KMS-11 (cell line): ENCODE measurements around the gene JAKMIP3.

Experiments used
- H2AFZ ChIP-seq: fragments of 200-600 bp; sonication (generic); 2 replicates; pipeline ENCODE4 v1.6.1; 2016; ENCODE audit warnings: antibody characterized with exemption, mixed run types, low read depth
- H3K27ac ChIP-seq: fragments of 200-600 bp; sonication (generic); 2 replicates; pipeline ENCODE4 v1.6.1; 2016; ENCODE audit warnings: mild to moderate bottlenecking, mixed run types
- H3K27me3 ChIP-seq: fragments of 200-600 bp; sonication (generic); 2 replicates; pipeline ENCODE4 v1.6.1; 2017; ENCODE audit warnings: mild to moderate bottlenecking, low read depth, mixed run types, moderate library complexity; ENCODE audit not compliant: insufficient read depth
- H3K36me3 ChIP-seq: fragments of 200-600 bp; sonication (generic); 2 replicates; pipeline ENCODE4 v1.6.1; 2017; ENCODE audit warnings: mild to moderate bottlenecking, mixed run types; ENCODE audit not compliant: insufficient read depth
- H3K4me1 ChIP-seq: fragments of 200-600 bp; sonication (generic); 2 replicates; pipeline ENCODE4 v1.6.1; 2016; ENCODE audit warnings: mild to moderate bottlenecking, low read depth, mixed run types; ENCODE audit not compliant: poor library complexity, severe bottlenecking
- H3K4me2 ChIP-seq: fragments of 200-600 bp; sonication (generic); 2 replicates; pipeline ENCODE4 v1.7.0; 2016; ENCODE audit warnings: mild to moderate bottlenecking, mixed run types
- H3K4me3 ChIP-seq: fragments of 200-600 bp; sonication (generic); IDR thresholded peaks from 2 replicates; pipeline ENCODE4 v1.6.1; 2017; ENCODE audit warnings: low read depth, low read length, mixed read lengths; ENCODE audit not compliant: insufficient read depth
- H3K79me2 ChIP-seq: fragments of 200-600 bp; sonication (generic); 2 replicates; pipeline ENCODE4 v1.6.1; 2016; ENCODE audit warnings: low read depth, mixed run types; ENCODE audit not compliant: insufficient read depth
- H3K9ac ChIP-seq: fragments of 200-600 bp; sonication (generic); 2 replicates; pipeline ENCODE4 v1.6.1; 2016; ENCODE audit warnings: mild to moderate bottlenecking, mixed run types
- H4K20me1 ChIP-seq: fragments of 200-600 bp; sonication (generic); 2 replicates; pipeline ENCODE4 v1.6.1; 2016; ENCODE audit warnings: mild to moderate bottlenecking, mixed run types; ENCODE audit not compliant: insufficient read depth
- CTCF ChIP-seq: fragments of 200-600 bp; sonication (generic); conservative IDR thresholded peaks from 2 replicates; pipeline ENCODE4 v1.6.1; 2017; ENCODE audit warnings: low read depth, mild to moderate bottlenecking, antibody characterized with exemption, low read length, moderate library complexity, mixed read lengths

The JAKMIP3 gene

GRCh38 chr10:132097609-132098377, 32.0 kb downstream of the JAKMIP3 start:
- Histone ChIP-seq H4K20me1 (no peaks in the 10 kb centered on the region), H2AFZ (no peak overlapping the region), H3K27me3 (peaks cover 6% of the 10 kb centered on the region; the same call in 1 of the 2 replicates), H3K4me2 (no peak overlapping the region), H3K4me3 (no peak overlapping the region), H3K9ac (no peak overlapping the region), H3K27ac (no peak overlapping the region), H3K79me2 (no peaks in the 10 kb centered on the region), H3K4me1 (no peaks in the 10 kb centered on the region), H3K36me3 (no peaks in the 10 kb centered on the region)
- TF ChIP-seq CTCF, result no peak

- no peaks in the 10 kb centered on the region for H3K4me1 ChIP-seq
- H3K79me2 ChIP-seq, result no peaks in the 10 kb centered on the region
- no peak overlapping the region for H3K27ac ChIP-seq
- no peaks in the 10 kb centered on the region for H3K36me3 ChIP-seq
- no peaks in the 10 kb centered on the region for H4K20me1 ChIP-seq
- no peak overlapping the region for H3K9ac ChIP-seq
- H2AFZ ChIP-seq, result no peak overlapping the region
- H3K4me3 ChIP-seq, result no peak overlapping the region
- H3K4me2 ChIP-seq, result no peak overlapping the region
- peaks cover 6% of the 10 kb centered on the region; the same call in 1 of the 2 replicates for H3K27me3 ChIP-seq
- no peak for TF ChIP-seq CTCF
Observed at GRCh38 chr10:132098539-132099388, 33.0 kb downstream of the JAKMIP3 start.

GRCh38 chr10:132099389-132100090, 33.8 kb downstream of the JAKMIP3 start:
- Histone ChIP-seq H2AFZ (no peak overlapping the region), H3K27ac (no peak overlapping the region), H3K27me3 (peaks cover 6% of the 10 kb centered on the region; the same call in 1 of the 2 replicates), H3K4me2 (no peak overlapping the region), H3K79me2 (no peaks in the 10 kb centered on the region), H3K9ac (no peak overlapping the region), H4K20me1 (no peaks in the 10 kb centered on the region), H3K4me1 (no peaks in the 10 kb centered on the region), H3K4me3 (no peak overlapping the region), H3K36me3 (no peaks in the 10 kb centered on the region)
- TF ChIP-seq CTCF, result no peak

GRCh38 chr10:132100091-132100481, 34.3 kb downstream of the JAKMIP3 start:
- Histone ChIP-seq H3K27ac (no peak overlapping the region), H3K4me3 (no peak overlapping the region), H3K27me3 (peaks cover 6% of the 10 kb centered on the region; the same call in 1 of the 2 replicates), H3K4me2 (no peak overlapping the region), H3K36me3 (no peaks in the 10 kb centered on the region), H3K4me1 (no peaks in the 10 kb centered on the region), H3K9ac (no peak overlapping the region), H4K20me1 (no peaks in the 10 kb centered on the region), H3K79me2 (no peaks in the 10 kb centered on the region), H2AFZ (no peak overlapping the region)
- TF ChIP-seq CTCF, result no peak
